SU-DHL-6 (cell line): ENCODE measurements around the gene C5orf58.

Source experiments
- EZH2phosphoT487 ChIP-seq: fragments of 200-600 bp; sonication (generic), shearing (Covaris generic); conservative IDR thresholded peaks from 2 replicates; pipeline ENCODE4 v1.6.1; 2018; ENCODE audit warnings: mild to moderate bottlenecking, antibody characterized with exemption, low read length, moderate library complexity, mixed read lengths
- TF ChIP-seq, protein P1 (sequence below): fragments of 200-600 bp; sonication (generic); IDR thresholded peaks from one replicate; pipeline ENCODE4 v1.5.1; 2017; ENCODE audit warnings: antibody characterized with exemption, mild to moderate bottlenecking, low read length, moderate library complexity; ENCODE audit not compliant: insufficient read depth, poor library complexity, severe bottlenecking

DNA sequence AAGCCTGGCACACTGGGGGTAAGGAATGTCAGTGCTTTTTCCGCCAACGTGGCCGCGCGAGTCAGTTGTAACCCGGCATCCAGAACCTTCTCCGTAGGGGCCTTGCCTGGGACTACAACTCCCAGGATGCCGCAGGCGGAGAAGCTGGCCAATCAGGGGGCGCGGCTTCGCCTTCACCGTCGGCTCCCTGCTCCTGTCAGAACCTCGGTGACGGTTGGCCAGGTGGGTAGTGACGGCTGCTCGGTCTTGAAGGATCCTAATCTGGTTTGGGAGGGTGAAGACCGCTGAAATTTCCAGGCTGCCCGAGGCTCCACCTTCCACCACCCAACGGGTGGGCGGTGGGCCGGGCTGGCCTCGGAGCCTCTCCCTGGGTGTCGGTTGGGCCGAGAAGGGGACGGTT is at the start of gene C5orf58:
- TF ChIP-seq, protein P1, sequence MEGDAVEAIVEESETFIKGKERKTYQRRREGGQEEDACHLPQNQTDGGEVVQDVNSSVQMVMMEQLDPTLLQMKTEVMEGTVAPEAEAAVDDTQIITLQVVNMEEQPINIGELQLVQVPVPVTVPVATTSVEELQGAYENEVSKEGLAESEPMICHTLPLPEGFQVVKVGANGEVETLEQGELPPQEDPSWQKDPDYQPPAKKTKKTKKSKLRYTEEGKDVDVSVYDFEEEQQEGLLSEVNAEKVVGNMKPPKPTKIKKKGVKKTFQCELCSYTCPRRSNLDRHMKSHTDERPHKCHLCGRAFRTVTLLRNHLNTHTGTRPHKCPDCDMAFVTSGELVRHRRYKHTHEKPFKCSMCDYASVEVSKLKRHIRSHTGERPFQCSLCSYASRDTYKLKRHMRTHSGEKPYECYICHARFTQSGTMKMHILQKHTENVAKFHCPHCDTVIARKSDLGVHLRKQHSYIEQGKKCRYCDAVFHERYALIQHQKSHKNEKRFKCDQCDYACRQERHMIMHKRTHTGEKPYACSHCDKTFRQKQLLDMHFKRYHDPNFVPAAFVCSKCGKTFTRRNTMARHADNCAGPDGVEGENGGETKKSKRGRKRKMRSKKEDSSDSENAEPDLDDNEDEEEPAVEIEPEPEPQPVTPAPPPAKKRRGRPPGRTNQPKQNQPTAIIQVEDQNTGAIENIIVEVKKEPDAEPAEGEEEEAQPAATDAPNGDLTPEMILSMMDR, result no peak
- no peak for TF ChIP-seq EZH2phosphoT487
